WERI-Rb-1 (cell line): Measurements from ENCODE around the gene ELF1.
"Not testable (repeated sequence)": the region's sequence is repeated elsewhere in the genome, so short reads cannot be mapped to it uniquely, and the experiment has no call there.

Experiments
- DNase-seq: peaks from one replicate; pipeline ENCODE4 v3.0.0-alpha.2; 2020
- H3K27ac ChIP-seq: fragments of 250-450 bp; sonication (Bioruptor Pico); 2 replicates; pipeline ENCODE4 v1.5.1; 2020; ENCODE audit warnings: mild to moderate bottlenecking, moderate library complexity
- H3K27me3 ChIP-seq: fragments of 250-450 bp; sonication (Bioruptor Pico); 2 replicates; pipeline ENCODE4 v1.5.1; 2021; ENCODE audit warnings: mild to moderate bottlenecking, low read depth, moderate library complexity; ENCODE audit not compliant: insufficient read depth, severe bottlenecking
- H3K36me3 ChIP-seq: fragments of 250-450 bp; sonication (Bioruptor Pico); 2 replicates; pipeline ENCODE4 v1.5.1; 2020; ENCODE audit warnings: mild to moderate bottlenecking, moderate library complexity
- H3K4me3 ChIP-seq: 2 replicates; pipeline ENCODE4 v1.5.1; 2011; ENCODE audit warnings: low read depth, mild to moderate bottlenecking, control low read depth, low read length
- H3K9me3 ChIP-seq: fragments of 250-450 bp; sonication (Bioruptor Pico); 2 replicates; pipeline ENCODE4 v1.5.1; 2021; ENCODE audit warnings: mild to moderate bottlenecking, moderate library complexity; ENCODE audit not compliant: severe bottlenecking
- TF ChIP-seq, protein P1 (sequence below): IDR thresholded peaks from 2 replicates; pipeline ENCODE4 v1.5.1; 2011; ENCODE audit warnings: low read depth, mild to moderate bottlenecking, control low read depth, inconsistent platforms, low read length

ELF1 gene

DNA sequence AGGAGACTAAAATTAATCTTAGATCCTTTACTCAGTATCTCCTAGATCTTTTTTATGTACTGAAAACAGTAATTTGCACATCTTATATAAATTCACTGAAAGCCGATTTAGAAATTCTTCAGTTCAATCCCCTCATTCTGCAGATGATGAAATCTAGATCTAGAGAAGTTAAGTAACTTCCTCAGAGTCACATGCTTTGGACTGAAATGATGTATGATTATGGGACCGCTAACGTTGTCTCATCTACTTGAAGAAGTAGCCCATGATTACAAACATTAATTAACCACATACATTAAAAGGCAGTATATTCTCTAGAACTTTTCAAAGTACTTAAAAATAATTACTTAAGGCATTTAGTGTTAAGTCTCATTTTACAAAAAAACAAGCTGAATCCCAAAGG is 37.8 kb downstream of the ELF1 start:
- DNase-seq: no peak
- Histone ChIP-seq H3K4me3 (no peak overlapping the region), H3K36me3 (no peaks in the 10 kb centered on the region), H3K27me3 (no peaks in the 10 kb centered on the region), H3K9me3 (no peaks in the 10 kb centered on the region), H3K27ac (no peak overlapping the region)
- TF ChIP-seq, protein P1, sequence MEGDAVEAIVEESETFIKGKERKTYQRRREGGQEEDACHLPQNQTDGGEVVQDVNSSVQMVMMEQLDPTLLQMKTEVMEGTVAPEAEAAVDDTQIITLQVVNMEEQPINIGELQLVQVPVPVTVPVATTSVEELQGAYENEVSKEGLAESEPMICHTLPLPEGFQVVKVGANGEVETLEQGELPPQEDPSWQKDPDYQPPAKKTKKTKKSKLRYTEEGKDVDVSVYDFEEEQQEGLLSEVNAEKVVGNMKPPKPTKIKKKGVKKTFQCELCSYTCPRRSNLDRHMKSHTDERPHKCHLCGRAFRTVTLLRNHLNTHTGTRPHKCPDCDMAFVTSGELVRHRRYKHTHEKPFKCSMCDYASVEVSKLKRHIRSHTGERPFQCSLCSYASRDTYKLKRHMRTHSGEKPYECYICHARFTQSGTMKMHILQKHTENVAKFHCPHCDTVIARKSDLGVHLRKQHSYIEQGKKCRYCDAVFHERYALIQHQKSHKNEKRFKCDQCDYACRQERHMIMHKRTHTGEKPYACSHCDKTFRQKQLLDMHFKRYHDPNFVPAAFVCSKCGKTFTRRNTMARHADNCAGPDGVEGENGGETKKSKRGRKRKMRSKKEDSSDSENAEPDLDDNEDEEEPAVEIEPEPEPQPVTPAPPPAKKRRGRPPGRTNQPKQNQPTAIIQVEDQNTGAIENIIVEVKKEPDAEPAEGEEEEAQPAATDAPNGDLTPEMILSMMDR: no peak

DNA sequence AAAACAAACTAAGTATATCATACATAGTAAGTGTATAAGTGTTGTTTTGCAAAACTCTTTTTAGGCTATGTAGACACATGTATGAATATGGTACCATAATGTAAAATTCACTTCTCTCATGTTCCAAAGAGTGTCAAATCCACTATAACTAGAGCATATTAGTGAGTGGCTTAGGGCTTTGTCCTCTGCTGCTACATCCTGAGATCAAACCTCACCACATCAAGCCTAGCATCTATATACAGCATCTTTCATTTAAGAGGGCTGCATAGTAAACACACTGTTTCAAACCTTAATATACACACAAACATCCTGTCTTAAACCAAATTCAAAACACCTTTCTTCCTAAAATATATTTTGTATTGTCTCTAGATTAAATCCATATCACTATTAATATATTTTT is 38.7 kb downstream of the ELF1 start:
- TF ChIP-seq, protein P1: no peak
- no peak for DNase-seq
- no peak overlapping the region for H3K4me3 ChIP-seq
- no peak overlapping the region for H3K27ac ChIP-seq
- no peaks in the 10 kb centered on the region for H3K27me3 ChIP-seq
- no peaks in the 10 kb centered on the region for H3K9me3 ChIP-seq
- no peaks in the 10 kb centered on the region for H3K36me3 ChIP-seq

DNA sequence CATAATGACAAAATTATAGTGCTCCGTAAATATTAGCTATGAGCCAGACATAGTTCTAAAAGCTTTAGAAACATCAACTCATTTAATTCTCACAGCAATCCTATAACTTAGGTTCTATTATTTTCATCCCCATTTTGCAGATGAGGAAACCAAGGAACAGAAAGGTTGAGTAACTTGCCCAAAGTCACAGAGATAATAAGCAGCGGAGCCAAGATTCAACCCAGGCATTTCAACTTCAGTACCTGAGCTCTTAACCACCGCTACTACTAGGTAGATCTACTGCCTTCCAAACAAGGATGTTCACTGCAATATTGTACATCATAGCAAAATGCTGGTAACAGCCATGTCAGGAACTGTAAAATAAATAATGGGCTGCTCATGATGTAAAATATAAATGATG is 39.9 kb downstream of the ELF1 start:
- H3K27ac ChIP-seq: no peak overlapping the region
- H3K4me3 ChIP-seq: no peak overlapping the region
- no peaks in the 10 kb centered on the region for H3K36me3 ChIP-seq
- no peaks in the 10 kb centered on the region for H3K9me3 ChIP-seq
- TF ChIP-seq, protein P1: no peak
- no peaks in the 10 kb centered on the region for H3K27me3 ChIP-seq
- DNase-seq: no peak

DNA sequence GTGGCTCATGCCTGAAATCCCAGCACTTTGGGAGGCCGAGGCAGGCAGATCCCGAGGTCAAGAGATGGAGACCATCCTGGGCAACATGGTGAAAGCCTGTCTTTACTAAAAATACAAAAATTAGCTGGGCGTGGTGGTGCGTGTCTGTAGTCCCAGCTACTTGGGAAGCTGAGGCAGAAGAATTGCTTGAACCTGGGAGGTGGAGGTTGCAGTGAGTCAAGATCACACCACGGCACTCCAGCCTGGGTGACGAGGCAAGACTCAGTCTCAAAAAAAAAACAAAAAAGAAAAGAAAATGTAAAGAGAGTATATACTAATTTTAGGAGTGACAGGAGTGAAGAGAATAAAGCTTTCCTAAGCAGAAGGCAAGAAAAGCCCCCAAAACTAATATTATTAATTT is 41.0 kb downstream of the ELF1 start:
- H3K4me3 ChIP-seq, DNase-seq, H3K9me3 ChIP-seq, H3K27me3 ChIP-seq, H3K36me3 ChIP-seq, H3K27ac ChIP-seq: not testable (repeated sequence)

DNA sequence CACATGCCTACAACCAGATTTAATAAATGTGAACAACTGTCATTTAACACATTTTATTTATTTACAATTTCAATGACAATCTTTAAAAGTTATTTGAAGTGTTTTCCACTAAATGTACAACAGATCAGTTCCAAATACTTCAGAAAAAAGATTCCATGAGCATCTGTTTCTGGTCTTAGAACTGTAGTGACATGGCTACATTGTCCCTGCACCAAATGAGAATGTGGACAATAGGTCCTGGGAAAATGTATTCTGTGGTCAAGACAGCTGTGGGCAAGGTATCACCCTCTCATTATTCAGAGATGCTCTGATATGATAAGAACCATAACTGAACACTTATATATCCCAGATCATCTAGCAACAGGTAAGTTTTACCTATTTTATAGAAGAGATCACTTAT is 43.7 kb downstream of the ELF1 start:
- Histone ChIP-seq H3K36me3 (no peaks in the 10 kb centered on the region), H3K27ac (no peak overlapping the region)
- TF ChIP-seq, protein P1: no peak

DNA sequence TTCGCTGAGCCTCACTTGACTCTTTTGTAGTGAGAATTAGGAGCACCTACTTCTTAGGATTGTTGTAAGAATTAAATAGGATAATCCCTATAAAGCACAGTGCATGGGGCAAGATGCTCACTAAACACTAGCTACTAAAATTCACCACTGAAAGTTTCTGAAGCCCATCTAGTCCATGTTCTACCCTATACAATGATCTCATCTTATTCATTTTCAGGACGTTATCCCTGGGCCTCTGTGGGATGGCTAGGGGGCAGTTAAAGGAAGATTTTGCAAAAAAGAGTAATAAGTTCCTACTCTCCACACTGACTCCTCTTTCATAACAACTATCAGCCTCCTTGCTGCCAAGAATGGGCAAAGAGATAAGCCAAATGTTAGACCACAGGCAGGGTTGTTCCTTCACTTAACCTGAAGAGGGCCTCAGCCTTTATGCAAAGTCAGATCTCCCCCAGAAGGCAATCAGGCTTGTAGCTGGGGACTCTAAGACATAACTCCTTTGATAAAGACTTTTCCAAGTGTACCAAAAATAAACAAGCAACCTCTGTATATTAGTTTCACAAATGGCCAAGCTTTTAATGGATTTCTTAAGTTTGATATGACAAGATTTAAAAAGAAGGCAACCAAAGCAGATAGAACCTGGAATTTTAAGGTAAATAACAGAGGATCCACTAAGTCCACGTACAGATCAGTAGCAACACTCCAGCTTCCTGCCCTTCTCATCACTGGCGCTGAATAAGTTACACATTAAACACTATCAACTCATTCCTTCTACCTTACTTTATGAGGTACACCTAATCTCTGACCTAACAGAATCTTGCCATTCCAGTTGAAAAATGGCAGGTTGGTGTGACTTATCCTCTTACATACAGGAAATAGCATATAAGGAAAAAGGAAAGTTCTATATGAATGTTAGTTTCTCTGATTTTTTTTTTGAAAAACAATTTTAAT is 44.4 kb downstream of the ELF1 start:
- TF ChIP-seq, protein P1: peak; percentile 35
- no peaks in the 10 kb centered on the region for H3K9me3 ChIP-seq
- peak; percentile 9 for DNase-seq
- no peaks in the 10 kb centered on the region for H3K27me3 ChIP-seq
- no peaks in the 10 kb centered on the region for H3K36me3 ChIP-seq
- H3K27ac ChIP-seq: no peak overlapping the region
- H3K4me3 ChIP-seq: no peak overlapping the region

More for the DNA sequence above, 43.7 kb downstream of the ELF1 start:
- Histone ChIP-seq H3K4me3 (no peak overlapping the region), H3K9me3 (no peaks in the 10 kb centered on the region), H3K27me3 (no peaks in the 10 kb centered on the region)
- DNase-seq: no peak
